HEK293 (cell line): ENCODE measurements around the gene MARK2.
A peak's percentile ranks its signal among the peaks of the same experiment; 100 is the strongest.

ENCODE experiments used
- CTCF ChIA-PET: fragments of 350-600 bp; formaldehyde crosslinking; extraction: SDS; loops from one replicate; lab custom pipeline; 2021; ENCODE audit warnings: antibody characterized with exemption; lab: Yijun Ruan, JAX
- POLR2A ChIA-PET: fragments of 300-600 bp; formaldehyde crosslinking; extraction: SDS; loops from one replicate; lab custom pipeline; 2020; ENCODE audit warnings: antibody characterized with exemption, inconsistent platforms; lab: Yijun Ruan, JAX
- H3K27ac ChIP-seq: fragments of 200-500 bp; sonication (Bioruptor generic); 2 replicates; pipeline ENCODE4 v1.5.1; 2014; ENCODE audit warnings: low read depth, low read length, control low read depth, inconsistent platforms; ENCODE audit errors: extremely low read depth
- H3K36me3 ChIP-seq, 2 experiments: fragments of 200-500 bp in 1 of 2; sonication (Bioruptor generic) in 1 of 2; 1 replicate in 1 of 2; 2 replicates in 1 of 2; pipeline ENCODE4 v1.5.1; 2014 to 2017; ENCODE audit warnings: inconsistent platforms in 2 of 2, low read length in 2 of 2; ENCODE audit not compliant: control insufficient read depth in 2 of 2, insufficient read depth in 1 of 2
- H3K4me1 ChIP-seq: fragments of 200-500 bp; sonication (Bioruptor generic); 2 replicates; pipeline ENCODE4 v1.5.1; 2014; ENCODE audit warnings: mild to moderate bottlenecking, low read length, inconsistent platforms; ENCODE audit not compliant: control insufficient read depth, insufficient read depth
- H3K4me3 ChIP-seq: 2 replicates; pipeline ENCODE4 v1.5.1; 2011; ENCODE audit warnings: low read depth, mild to moderate bottlenecking, control low read depth, low read length, moderate library complexity
- H3K9me3 ChIP-seq: fragments of 200-500 bp; sonication (Bioruptor generic); 2 replicates; pipeline ENCODE4 v1.5.1; 2014; ENCODE audit warnings: low read depth, low read length, inconsistent platforms; ENCODE audit not compliant: control insufficient read depth, insufficient read depth
- ZBTB48 ChIP-seq: fragments of 450-650 bp; formaldehyde crosslinking; IDR thresholded peaks from 2 replicates; pipeline ENCODE4 v1.5.1; 2016; ENCODE audit warnings: missing biosample characterization, missing genetic modification characterization
- ZFP37 ChIP-seq: fragments of 450-650 bp; formaldehyde crosslinking; IDR thresholded peaks from 2 replicates; pipeline ENCODE4 v1.5.1; 2016; ENCODE audit warnings: missing biosample characterization, missing genetic modification characterization
- ZNF23 ChIP-seq: fragments of 450-650 bp; formaldehyde crosslinking; IDR thresholded peaks from 2 replicates; pipeline ENCODE4 v1.5.1; 2016; ENCODE audit warnings: missing biosample characterization, missing genetic modification characterization, borderline replicate concordance
- ZNF26 ChIP-seq: fragments of 450-650 bp; formaldehyde crosslinking; IDR thresholded peaks from 2 replicates; pipeline ENCODE4 v1.5.1; 2016; ENCODE audit warnings: missing biosample characterization, missing genetic modification characterization
- ZNF280D ChIP-seq: fragments of 450-650 bp; formaldehyde crosslinking; IDR thresholded peaks from 2 replicates; pipeline ENCODE4 v1.5.1; 2016; ENCODE audit warnings: missing biosample characterization, missing genetic modification characterization
- ZNF350 ChIP-seq: fragments of 450-650 bp; formaldehyde crosslinking; IDR thresholded peaks from 2 replicates; pipeline ENCODE4 v1.5.0; 2017; ENCODE audit warnings: missing biosample characterization, mild to moderate bottlenecking, missing genetic modification characterization
- ZNF404 ChIP-seq: fragments of 450-650 bp; formaldehyde crosslinking; IDR thresholded peaks from 2 replicates; pipeline ENCODE4 v1.5.1; 2017; ENCODE audit warnings: missing biosample characterization, missing genetic modification characterization
- ZNF521 ChIP-seq: fragments of 450-650 bp; formaldehyde crosslinking; IDR thresholded peaks from 2 replicates; pipeline ENCODE4 v1.5.1; 2017; ENCODE audit warnings: missing biosample characterization, mild to moderate bottlenecking, missing genetic modification characterization
- ZNF561 ChIP-seq: fragments of 450-650 bp; IDR thresholded peaks from 2 replicates; pipeline ENCODE4 v1.5.1; 2018; ENCODE audit warnings: missing biosample characterization, missing genetic modification characterization, borderline replicate concordance
- TF ChIP-seq, protein P1 (sequence below): fragments of 450-650 bp; formaldehyde crosslinking; conservative IDR thresholded peaks from 2 replicates; pipeline ENCODE4 v1.5.1; 2016; ENCODE audit warnings: low read depth, missing biosample characterization, missing genetic modification characterization
- TF ChIP-seq, protein P2 (sequence below): fragments of 450-650 bp; formaldehyde crosslinking; IDR thresholded peaks from 2 replicates; pipeline ENCODE4 v1.5.1; 2016; ENCODE audit warnings: missing biosample characterization, missing genetic modification characterization, borderline replicate concordance
- TF ChIP-seq, protein P3 (sequence below): fragments of 450-650 bp; formaldehyde crosslinking; IDR thresholded peaks from 2 replicates; pipeline ENCODE4 v1.5.1; 2016; ENCODE audit warnings: missing biosample characterization, missing genetic modification characterization

The MARK2 gene

DNA sequence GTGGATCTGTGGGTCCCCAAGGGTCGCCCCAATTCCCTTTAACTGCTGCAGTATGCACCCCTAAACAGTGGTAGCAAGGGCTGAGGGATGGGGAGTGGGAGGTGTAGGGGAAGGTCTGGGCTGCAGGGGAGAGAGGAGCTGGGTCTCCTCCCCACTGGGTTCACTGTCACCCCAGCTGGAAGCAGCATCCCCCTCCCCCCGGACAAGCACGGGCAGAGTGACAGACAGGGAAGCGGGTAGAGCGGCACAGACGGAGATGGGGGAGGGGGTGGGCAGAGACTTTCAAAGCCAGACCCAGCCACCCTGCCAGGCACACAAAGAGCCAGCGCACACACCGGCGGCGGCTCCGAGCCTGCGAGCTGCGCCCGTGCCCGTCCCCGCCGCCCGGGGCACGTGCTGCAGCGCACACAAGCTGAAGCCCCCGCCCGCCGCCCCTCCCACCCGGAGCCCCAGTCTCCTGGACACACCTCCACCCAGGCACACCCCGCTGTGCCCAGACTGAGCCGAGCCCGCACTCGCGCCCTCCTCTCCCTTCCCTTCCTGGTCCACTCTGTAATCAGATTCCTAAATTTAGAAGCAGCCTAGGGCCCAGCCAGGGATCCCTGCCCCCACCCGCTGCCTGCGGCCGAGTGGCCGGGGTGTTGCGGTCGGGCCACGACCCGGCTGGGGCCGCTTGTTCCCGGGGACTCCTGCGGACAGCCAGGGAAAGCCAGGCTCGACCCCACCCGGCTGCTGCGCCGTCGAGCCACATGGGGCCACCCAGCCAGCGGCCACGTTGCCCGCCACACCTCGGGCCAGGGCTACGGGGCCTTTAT is 79.0 kb downstream of the MARK2 start (continued):
- TF ChIP-seq, protein P1, sequence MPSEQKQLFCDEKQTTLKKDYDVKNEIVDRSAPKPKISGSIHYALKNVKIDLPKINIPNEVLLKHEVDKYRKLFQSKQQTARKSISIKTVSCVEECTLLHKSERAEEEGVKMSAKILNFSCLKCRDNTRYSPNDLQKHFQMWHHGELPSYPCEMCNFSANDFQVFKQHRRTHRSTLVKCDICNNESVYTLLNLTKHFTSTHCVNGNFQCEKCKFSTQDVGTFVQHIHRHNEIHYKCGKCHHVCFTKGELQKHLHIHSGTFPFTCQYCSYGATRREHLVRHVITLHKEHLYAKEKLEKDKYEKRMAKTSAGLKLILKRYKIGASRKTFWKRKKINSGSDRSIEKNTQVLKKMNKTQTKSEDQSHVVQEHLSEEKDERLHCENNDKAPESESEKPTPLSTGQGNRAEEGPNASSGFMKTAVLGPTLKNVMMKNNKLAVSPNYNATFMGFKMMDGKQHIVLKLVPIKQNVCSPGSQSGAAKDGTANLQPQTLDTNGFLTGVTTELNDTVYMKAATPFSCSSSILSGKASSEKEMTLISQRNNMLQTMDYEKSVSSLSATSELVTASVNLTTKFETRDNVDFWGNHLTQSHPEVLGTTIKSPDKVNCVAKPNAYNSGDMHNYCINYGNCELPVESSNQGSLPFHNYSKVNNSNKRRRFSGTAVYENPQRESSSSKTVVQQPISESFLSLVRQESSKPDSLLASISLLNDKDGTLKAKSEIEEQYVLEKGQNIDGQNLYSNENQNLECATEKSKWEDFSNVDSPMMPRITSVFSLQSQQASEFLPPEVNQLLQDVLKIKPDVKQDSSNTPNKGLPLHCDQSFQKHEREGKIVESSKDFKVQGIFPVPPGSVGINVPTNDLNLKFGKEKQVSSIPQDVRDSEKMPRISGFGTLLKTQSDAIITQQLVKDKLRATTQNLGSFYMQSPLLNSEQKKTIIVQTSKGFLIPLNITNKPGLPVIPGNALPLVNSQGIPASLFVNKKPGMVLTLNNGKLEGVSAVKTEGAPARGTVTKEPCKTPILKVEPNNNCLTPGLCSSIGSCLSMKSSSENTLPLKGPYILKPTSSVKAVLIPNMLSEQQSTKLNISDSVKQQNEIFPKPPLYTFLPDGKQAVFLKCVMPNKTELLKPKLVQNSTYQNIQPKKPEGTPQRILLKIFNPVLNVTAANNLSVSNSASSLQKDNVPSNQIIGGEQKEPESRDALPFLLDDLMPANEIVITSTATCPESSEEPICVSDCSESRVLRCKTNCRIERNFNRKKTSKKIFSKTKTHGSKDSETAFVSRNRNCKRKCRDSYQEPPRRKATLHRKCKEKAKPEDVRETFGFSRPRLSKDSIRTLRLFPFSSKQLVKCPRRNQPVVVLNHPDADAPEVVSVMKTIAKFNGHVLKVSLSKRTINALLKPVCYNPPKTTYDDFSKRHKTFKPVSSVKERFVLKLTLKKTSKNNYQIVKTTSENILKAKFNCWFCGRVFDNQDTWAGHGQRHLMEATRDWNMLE (tag by site-specific recombination) = no peak

DNA sequence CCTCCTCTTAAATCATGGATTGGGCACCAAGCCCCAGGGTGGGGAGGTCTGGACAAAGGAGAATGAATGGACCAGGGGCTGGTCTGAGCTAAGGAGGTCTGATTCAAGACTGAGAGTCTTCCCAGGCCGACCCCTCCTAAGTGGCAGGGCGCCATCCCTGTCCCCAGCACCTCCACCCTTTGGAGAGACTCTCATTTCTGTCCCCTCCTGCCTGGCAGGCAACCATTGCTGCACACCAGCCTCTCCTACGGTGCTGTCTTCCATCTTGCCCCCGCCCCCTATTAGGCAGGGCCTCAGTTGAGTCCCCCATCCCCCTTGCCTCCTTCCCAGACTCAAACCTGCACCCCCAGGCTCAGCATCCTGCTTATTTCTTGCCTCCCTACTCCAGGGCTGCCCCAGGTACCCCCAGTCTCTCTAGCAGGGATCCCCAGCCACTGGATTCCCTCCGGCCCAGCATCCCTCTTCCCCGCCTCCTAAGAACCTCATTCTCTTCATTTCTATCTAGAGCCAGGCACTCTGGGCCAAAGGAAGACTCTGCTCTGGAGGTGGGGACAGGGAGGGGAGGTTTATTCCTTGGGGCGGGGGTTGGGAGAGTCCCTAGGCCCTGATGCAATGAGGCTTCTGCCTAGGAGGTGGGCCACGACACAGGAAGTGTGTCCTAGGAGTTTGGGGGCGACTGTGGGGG is 79.7 kb downstream of the MARK2 start:
- Histone ChIP-seq H3K4me3 (no peak overlapping the region), H3K36me3 (peaks cover 0 to 9% of the 10 kb centered on the region in 2 experiments; a peak in 1 of 3 replicates), H3K4me1 (peaks cover 4% of the 10 kb centered on the region), H3K9me3 (no peaks in the 10 kb centered on the region), H3K27ac (peak overlapping the region; percentile 37; the same call in 1 of the 2 replicates)
- POLR2A ChIA-PET = interaction anchor here (0.8 to 1.9 kb wide), 3 partner anchors 56 to 89 kb away, joined by 3 to 9 read pairs (median 3); partner anchors contain the start of genes COX8A and MARK2
- CTCF ChIA-PET = interaction anchor here (4.2 kb wide), 1 partner anchor 27 kb away, joined by 17 read pairs; no protein-coding TSS in a partner anchor
- TF ChIP-seq ZNF350 (tag by site-specific recombination) (no peak), ZFP37 (no peak), ZNF280D (tag by site-specific recombination) (no peak), ZBTB48 (no peak), ZNF521 (tag by site-specific recombination) (no peak), ZNF561 (tag by site-specific recombination) (no peak), ZNF26 (tag by site-specific recombination) (no peak), ZNF404 (no peak), ZNF23 (no peak)
- TF ChIP-seq, protein P2, sequence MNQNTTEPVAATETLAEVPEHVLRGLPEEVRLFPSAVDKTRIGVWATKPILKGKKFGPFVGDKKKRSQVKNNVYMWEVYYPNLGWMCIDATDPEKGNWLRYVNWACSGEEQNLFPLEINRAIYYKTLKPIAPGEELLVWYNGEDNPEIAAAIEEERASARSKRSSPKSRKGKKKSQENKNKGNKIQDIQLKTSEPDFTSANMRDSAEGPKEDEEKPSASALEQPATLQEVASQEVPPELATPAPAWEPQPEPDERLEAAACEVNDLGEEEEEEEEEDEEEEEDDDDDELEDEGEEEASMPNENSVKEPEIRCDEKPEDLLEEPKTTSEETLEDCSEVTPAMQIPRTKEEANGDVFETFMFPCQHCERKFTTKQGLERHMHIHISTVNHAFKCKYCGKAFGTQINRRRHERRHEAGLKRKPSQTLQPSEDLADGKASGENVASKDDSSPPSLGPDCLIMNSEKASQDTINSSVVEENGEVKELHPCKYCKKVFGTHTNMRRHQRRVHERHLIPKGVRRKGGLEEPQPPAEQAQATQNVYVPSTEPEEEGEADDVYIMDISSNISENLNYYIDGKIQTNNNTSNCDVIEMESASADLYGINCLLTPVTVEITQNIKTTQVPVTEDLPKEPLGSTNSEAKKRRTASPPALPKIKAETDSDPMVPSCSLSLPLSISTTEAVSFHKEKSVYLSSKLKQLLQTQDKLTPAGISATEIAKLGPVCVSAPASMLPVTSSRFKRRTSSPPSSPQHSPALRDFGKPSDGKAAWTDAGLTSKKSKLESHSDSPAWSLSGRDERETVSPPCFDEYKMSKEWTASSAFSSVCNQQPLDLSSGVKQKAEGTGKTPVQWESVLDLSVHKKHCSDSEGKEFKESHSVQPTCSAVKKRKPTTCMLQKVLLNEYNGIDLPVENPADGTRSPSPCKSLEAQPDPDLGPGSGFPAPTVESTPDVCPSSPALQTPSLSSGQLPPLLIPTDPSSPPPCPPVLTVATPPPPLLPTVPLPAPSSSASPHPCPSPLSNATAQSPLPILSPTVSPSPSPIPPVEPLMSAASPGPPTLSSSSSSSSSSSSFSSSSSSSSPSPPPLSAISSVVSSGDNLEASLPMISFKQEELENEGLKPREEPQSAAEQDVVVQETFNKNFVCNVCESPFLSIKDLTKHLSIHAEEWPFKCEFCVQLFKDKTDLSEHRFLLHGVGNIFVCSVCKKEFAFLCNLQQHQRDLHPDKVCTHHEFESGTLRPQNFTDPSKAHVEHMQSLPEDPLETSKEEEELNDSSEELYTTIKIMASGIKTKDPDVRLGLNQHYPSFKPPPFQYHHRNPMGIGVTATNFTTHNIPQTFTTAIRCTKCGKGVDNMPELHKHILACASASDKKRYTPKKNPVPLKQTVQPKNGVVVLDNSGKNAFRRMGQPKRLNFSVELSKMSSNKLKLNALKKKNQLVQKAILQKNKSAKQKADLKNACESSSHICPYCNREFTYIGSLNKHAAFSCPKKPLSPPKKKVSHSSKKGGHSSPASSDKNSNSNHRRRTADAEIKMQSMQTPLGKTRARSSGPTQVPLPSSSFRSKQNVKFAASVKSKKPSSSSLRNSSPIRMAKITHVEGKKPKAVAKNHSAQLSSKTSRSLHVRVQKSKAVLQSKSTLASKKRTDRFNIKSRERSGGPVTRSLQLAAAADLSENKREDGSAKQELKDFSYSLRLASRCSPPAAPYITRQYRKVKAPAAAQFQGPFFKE (tag by site-specific recombination) = no peak
- TF ChIP-seq, protein P3, sequence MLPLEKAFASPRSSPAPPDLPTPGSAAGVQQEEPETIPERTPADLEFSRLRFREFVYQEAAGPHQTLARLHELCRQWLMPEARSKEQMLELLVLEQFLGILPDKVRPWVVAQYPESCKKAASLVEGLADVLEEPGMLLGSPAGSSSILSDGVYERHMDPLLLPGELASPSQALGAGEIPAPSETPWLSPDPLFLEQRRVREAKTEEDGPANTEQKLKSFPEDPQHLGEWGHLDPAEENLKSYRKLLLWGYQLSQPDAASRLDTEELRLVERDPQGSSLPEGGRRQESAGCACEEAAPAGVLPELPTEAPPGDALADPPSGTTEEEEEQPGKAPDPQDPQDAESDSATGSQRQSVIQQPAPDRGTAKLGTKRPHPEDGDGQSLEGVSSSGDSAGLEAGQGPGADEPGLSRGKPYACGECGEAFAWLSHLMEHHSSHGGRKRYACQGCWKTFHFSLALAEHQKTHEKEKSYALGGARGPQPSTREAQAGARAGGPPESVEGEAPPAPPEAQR (tag by site-specific recombination) = no peak
